HepG2 (cell line): ENCODE data around the gene ANKRD40. TPM values are rescaled to one million over a fixed set of nuclear protein-coding genes. Genes with fewer than 3 reads are reported as not detected.

Experiments
- CAMTA2 ChIP-seq: sonication (generic); formaldehyde crosslinking; IDR thresholded peaks from 2 replicates; pipeline ENCODE4 v1.4.0; 2020; ENCODE audit warnings: mild to moderate bottlenecking, missing genetic modification reagents, borderline replicate concordance
- CBX5 ChIP-seq: sonication (generic); formaldehyde crosslinking; IDR thresholded peaks from 2 replicates; pipeline ENCODE4 v1.4.0; 2020; ENCODE audit warnings: missing genetic modification reagents, borderline replicate concordance
- FOXP1 ChIP-seq, 2 experiments: fragments of 450-650 bp in 1 of 2; IDR thresholded peaks; 2 replicates each; pipeline ENCODE4 v1.6.1; 2017 to 2018; ENCODE audit warnings: antibody characterized with exemption in 1 of 2
- HNRNPLL ChIP-seq: fragments of 200-400 bp; formaldehyde crosslinking; IDR thresholded peaks from 2 replicates; pipeline ENCODE4 v1.6.1; 2017; ENCODE audit warnings: mild to moderate bottlenecking, low read depth, low read length; ENCODE audit not compliant: poor library complexity, severe bottlenecking
- KMT2A ChIP-seq: sonication (generic); formaldehyde crosslinking; IDR thresholded peaks from 2 replicates; pipeline ENCODE4 v1.4.0; 2020; ENCODE audit warnings: missing genetic modification reagents
- SMC3 ChIP-seq: IDR thresholded peaks from 2 replicates; pipeline ENCODE4 v1.6.1; 2011; ENCODE audit warnings: low read length, improper control_type of control experiment
- SMYD3 ChIP-seq: sonication (generic); formaldehyde crosslinking; IDR thresholded peaks from 2 replicates; pipeline ENCODE4 v1.8.1; 2023; ENCODE audit warnings: mild to moderate bottlenecking, missing genetic modification reagents
- ZEB1 ChIP-seq: IDR thresholded peaks from 2 replicates; pipeline ENCODE4 v1.6.1; 2012; ENCODE audit warnings: mild to moderate bottlenecking, low read depth, inconsistent platforms; ENCODE audit not compliant: insufficient replicate concordance
- ZIK1 ChIP-seq: sonication (generic); formaldehyde crosslinking; IDR thresholded peaks from 2 replicates; pipeline ENCODE4 v1.5.0; 2020; ENCODE audit warnings: mild to moderate bottlenecking, low read depth, missing genetic modification reagents, borderline replicate concordance
- ZMYM3 ChIP-seq: sonication (generic); formaldehyde crosslinking; IDR thresholded peaks from 2 replicates; pipeline ENCODE4 v1.5.1; 2020; ENCODE audit warnings: mild to moderate bottlenecking, missing genetic modification reagents
- ZNF234 ChIP-seq: sonication (generic); formaldehyde crosslinking; conservative IDR thresholded peaks from 2 replicates; pipeline ENCODE4 v1.5.1; 2020; ENCODE audit warnings: mild to moderate bottlenecking, missing genetic modification reagents
- ZNF577 ChIP-seq: sonication (generic); formaldehyde crosslinking; IDR thresholded peaks from 2 replicates; pipeline ENCODE4 v1.4.0; 2020; ENCODE audit warnings: mild to moderate bottlenecking, low read depth, missing genetic modification reagents, borderline replicate concordance
- ZNF598 ChIP-seq: sonication (generic); formaldehyde crosslinking; IDR thresholded peaks from 2 replicates; pipeline ENCODE4 v1.5.1; 2020; ENCODE audit warnings: mild to moderate bottlenecking, missing genetic modification reagents, borderline replicate concordance
- ZNF678 ChIP-seq: sonication (generic); formaldehyde crosslinking; IDR thresholded peaks from 2 replicates; pipeline ENCODE4 v1.4.0; 2020; ENCODE audit warnings: mild to moderate bottlenecking, missing genetic modification reagents
- polyA plus RNA-seq, 8 experiments: library from polyadenylated mRNA; depleted of rRNA in 3 of 8; stranded (reverse) in 7 of 8; unstranded in 1 of 8; fragments of >200 nt; fragmentation: Illumina TruSeq in 4 of 8; extraction: Trizol in 4 of 8; gene quantifications; 2 replicates each; pipeline versions ENCODE4 v1.2.1 to v1.2.3, GENCODE V29; 2011 to 2016; ENCODE audit warnings: low read depth in 4 of 8, missing spikeins in 1 of 8, mixed read lengths in 1 of 8; ENCODE audit not compliant: insufficient read depth in 1 of 8
- total RNA-seq, 5 experiments: library from RNA; depleted of rRNA; stranded (reverse); fragments of >200 nt; fragmentation: Illumina TruSeq; extraction: Trizol; gene quantifications; 2 replicates each; pipeline ENCODE4 v1.2.3, GENCODE V29; 2016; ENCODE audit warnings: low read depth in 1 of 5
- TF ChIP-seq, protein P1 (sequence below): sonication (generic); formaldehyde crosslinking; IDR thresholded peaks from 2 replicates; pipeline ENCODE4 v1.8.0; 2022; ENCODE audit warnings: missing genetic modification reagents, mild to moderate bottlenecking, inconsistent platforms, borderline replicate concordance
- TF ChIP-seq, protein P2 (sequence below): sonication (generic); formaldehyde crosslinking; IDR thresholded peaks from 2 replicates; pipeline ENCODE4 v1.4.0; 2020; ENCODE audit warnings: mild to moderate bottlenecking, missing genetic modification reagents
- TF ChIP-seq, protein P3 (sequence below): sonication (generic); formaldehyde crosslinking; IDR thresholded peaks from 2 replicates; pipeline ENCODE4 v1.4.0; 2020; ENCODE audit warnings: mild to moderate bottlenecking, missing genetic modification reagents
- TF ChIP-seq, protein P4 (sequence below): sonication (generic); formaldehyde crosslinking; IDR thresholded peaks from 2 replicates; pipeline ENCODE4 v1.4.0; 2020; ENCODE audit warnings: mild to moderate bottlenecking, missing genetic modification reagents

ANKRD40 gene
- total and polyA plus RNA-seq, 2 of the 13 experiments (the other 11 are each of a cell fraction or from before 2014, with no cell fraction given), result 35.0 to 46.4 TPM

DNA sequence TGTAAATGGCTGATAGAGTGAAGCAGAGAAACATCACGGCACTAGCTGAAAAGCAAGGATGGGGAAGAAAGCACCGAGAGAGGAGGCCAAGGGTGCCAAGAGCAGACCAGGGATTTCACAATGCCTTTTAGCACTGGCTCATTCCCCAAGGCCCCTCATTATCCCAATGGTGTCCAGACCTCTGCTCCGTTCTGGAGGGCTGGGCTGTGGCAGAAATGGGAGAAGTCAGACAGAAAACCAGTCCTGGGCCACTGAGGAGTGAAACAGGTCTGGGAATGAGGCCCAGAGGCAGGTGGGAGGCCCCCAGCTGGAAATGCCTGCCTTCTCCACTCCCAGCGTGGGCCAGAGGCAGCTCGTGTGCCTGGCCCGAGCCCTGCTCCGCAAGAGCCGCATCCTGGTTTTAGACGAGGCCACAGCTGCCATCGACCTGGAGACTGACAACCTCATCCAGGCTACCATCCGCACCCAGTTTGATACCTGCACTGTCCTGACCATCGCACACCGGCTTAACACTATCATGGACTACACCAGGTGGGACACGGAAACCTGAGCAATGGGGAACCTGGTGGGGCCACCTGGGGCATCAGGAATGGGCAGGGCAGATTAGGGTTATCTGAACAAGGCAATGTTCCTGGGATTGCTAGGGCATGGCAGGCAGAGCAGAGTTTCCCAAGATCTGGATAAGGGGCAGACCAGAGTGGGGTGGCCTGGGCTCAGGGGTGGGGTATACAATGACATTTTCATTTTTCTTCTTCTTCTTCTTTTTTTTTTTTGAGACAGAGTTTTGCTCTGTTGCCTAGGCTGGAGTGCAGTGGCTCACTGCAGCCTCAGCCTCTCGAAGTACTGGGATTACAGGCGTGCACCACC, 20.3 kb downstream of the ANKRD40 start (continued):
- TF ChIP-seq, protein P1, sequence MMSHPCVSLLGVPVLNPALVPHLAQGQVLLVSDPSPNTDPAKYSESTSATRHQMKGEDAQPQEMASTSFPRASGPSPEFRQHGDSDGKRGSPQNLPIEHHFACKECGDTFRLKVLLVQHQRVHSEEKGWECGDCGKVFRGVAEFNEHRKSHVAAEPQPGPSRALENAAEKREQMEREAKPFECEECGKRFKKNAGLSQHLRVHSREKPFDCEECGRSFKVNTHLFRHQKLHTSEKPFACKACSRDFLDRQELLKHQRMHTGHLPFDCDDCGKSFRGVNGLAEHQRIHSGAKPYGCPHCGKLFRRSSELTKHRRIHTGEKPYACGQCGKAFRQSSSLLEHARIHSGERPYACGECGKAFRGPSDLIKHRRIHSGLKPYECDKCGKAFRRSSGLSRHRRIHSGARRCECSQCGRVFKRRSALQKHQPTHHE (CRISPR knock-in tag), result peak; percentile 18
- TF ChIP-seq ZMYM3 (CRISPR knock-in tag) (peak; percentile 67), CAMTA2 (CRISPR knock-in tag) (no peak; the same call in 1 of the 2 replicates), CBX5 (CRISPR knock-in tag) (peak; percentile 85), ZNF678 (CRISPR knock-in tag) (peak; percentile 39; the same call in 1 of the 2 replicates), ZNF234 (CRISPR knock-in tag) (no peak), ZIK1 (CRISPR knock-in tag) (no peak), KMT2A (CRISPR knock-in tag) (no peak), HNRNPLL (peak; percentile 52), ZEB1 (peak; percentile 17), SMC3 (peak; percentile 41), ZNF577 (CRISPR knock-in tag) (no peak), SMYD3 (CRISPR knock-in tag) (no peak; the same call in none of the 2 replicates), ZNF598 (CRISPR knock-in tag) (0 out of 2 replicates have a peak, but pooled peaks have one; percentile 37), FOXP1 (IDR thresholded peaks at IDR 0.05) (no peak), FOXP1 (CRISPR knock-in tag; IDR thresholded peaks at IDR 0.05) (no peak)
- TF ChIP-seq, protein P2, sequence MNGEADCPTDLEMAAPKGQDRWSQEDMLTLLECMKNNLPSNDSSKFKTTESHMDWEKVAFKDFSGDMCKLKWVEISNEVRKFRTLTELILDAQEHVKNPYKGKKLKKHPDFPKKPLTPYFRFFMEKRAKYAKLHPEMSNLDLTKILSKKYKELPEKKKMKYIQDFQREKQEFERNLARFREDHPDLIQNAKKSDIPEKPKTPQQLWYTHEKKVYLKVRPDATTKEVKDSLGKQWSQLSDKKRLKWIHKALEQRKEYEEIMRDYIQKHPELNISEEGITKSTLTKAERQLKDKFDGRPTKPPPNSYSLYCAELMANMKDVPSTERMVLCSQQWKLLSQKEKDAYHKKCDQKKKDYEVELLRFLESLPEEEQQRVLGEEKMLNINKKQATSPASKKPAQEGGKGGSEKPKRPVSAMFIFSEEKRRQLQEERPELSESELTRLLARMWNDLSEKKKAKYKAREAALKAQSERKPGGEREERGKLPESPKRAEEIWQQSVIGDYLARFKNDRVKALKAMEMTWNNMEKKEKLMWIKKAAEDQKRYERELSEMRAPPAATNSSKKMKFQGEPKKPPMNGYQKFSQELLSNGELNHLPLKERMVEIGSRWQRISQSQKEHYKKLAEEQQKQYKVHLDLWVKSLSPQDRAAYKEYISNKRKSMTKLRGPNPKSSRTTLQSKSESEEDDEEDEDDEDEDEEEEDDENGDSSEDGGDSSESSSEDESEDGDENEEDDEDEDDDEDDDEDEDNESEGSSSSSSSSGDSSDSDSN (CRISPR knock-in tag), result peak; percentile 78
- TF ChIP-seq, protein P3, sequence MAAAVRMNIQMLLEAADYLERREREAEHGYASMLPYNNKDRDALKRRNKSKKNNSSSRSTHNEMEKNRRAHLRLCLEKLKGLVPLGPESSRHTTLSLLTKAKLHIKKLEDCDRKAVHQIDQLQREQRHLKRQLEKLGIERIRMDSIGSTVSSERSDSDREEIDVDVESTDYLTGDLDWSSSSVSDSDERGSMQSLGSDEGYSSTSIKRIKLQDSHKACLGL (CRISPR knock-in tag), result 0 out of 2 replicates have a peak, but pooled peaks have one; percentile 33
- TF ChIP-seq, protein P4, sequence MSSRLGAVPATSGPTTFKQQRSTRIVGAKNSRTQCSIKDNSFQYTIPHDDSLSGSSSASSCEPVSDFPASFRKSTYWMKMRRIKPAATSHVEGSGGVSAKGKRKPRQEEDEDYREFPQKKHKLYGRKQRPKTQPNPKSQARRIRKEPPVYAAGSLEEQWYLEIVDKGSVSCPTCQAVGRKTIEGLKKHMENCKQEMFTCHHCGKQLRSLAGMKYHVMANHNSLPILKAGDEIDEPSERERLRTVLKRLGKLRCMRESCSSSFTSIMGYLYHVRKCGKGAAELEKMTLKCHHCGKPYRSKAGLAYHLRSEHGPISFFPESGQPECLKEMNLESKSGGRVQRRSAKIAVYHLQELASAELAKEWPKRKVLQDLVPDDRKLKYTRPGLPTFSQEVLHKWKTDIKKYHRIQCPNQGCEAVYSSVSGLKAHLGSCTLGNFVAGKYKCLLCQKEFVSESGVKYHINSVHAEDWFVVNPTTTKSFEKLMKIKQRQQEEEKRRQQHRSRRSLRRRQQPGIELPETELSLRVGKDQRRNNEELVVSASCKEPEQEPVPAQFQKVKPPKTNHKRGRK (CRISPR knock-in tag), result no peak; the same call in 1 of the 2 replicates
